Nephron (organoid): ENCODE results near the gene TMEM72.

Experiments used
- H3K27ac Mint-ChIP-seq, 3 experiments: 2 replicates each; pipeline ENCODE4 v1.8.0; 2020; ENCODE audit warnings: mixed read lengths in 3 of 3, mild to moderate bottlenecking in 2 of 3, moderate library complexity in 1 of 3
- H3K27me3 Mint-ChIP-seq: 2 replicates; pipeline ENCODE4 v1.8.0; 2021; ENCODE audit warnings: low read depth, mild to moderate bottlenecking, moderate library complexity, mixed read lengths
- H3K36me3 Mint-ChIP-seq: 2 replicates; pipeline ENCODE4 v1.8.0; 2020; ENCODE audit warnings: low read depth, mixed read lengths
- H3K4me1 Mint-ChIP-seq: 2 replicates; pipeline ENCODE4 v1.8.0; 2020; ENCODE audit warnings: mixed read lengths
- H3K4me3 Mint-ChIP-seq, 3 experiments: 2 replicates each; pipeline ENCODE4 v1.8.0; 2020; ENCODE audit warnings: mild to moderate bottlenecking in 3 of 3, mixed read lengths in 3 of 3, moderate library complexity in 2 of 3
- H3K9me3 Mint-ChIP-seq: 2 replicates; pipeline ENCODE4 v1.8.0; 2020; ENCODE audit warnings: mixed read lengths
- TF ChIP-seq, protein P1 (sequence below), 3 experiments: fragments of 200-600 bp; sonication (generic); IDR thresholded peaks; one replicate each; pipeline ENCODE4 v1.5.0; 2021; ENCODE audit warnings: antibody characterized with exemption in 3 of 3; ENCODE audit not compliant: unreplicated experiment in 3 of 3

TMEM72 gene

DNA sequence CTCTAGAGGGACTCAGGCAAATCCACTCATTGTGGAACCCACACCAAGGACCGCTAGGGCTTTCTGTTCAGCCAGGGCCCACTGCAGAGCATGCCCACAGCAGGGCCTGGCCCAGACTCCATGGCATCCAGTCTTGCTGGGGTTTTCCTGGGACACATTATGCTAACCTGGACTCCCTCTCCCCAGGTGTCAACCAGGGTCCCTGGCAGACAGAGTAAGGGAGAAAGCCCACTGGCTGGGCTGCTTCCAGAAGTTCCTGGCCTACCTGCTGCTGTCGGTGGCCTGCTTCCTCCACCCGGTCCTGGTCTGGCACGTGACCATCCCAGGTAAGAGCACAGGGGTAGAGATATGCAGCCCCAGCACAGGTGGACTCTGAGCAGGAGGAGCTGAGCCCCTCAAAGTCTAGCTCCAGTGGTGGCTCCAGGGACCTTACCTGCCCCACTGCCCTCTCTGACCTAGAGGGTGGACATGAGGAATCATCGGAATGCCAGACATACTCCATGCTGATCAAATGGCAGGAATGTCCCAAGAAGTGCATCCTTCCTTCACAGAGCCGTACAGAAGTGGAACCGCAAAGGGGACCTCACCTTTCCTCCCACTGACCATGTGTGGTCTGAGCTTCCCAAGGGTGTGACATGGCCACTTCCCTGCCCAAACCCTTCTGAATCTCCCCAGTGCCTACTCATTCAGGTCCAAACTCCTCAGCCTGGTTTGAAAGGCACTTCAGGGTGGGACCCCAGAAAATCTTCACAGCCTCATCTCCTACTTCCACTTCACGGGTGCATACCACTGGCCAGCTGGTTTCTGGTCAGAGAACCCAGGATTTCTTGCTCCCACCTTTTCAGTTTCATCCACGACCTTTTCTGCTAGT, 22.5 kb downstream of the TMEM72 start:
- Mint-ChIP-seq H3K27me3 (peaks cover 2% of the 10 kb centered on the region), H3K9me3 (no peaks in the 10 kb centered on the region), H3K4me3 (no peak overlapping the region), H3K4me1 (peaks cover 17% of the 10 kb centered on the region), H3K36me3 (peaks cover 8% of the 10 kb centered on the region), H3K27ac (peak overlapping the region in 1 of 3 experiments; percentile 12)
- TF ChIP-seq, protein P1, sequence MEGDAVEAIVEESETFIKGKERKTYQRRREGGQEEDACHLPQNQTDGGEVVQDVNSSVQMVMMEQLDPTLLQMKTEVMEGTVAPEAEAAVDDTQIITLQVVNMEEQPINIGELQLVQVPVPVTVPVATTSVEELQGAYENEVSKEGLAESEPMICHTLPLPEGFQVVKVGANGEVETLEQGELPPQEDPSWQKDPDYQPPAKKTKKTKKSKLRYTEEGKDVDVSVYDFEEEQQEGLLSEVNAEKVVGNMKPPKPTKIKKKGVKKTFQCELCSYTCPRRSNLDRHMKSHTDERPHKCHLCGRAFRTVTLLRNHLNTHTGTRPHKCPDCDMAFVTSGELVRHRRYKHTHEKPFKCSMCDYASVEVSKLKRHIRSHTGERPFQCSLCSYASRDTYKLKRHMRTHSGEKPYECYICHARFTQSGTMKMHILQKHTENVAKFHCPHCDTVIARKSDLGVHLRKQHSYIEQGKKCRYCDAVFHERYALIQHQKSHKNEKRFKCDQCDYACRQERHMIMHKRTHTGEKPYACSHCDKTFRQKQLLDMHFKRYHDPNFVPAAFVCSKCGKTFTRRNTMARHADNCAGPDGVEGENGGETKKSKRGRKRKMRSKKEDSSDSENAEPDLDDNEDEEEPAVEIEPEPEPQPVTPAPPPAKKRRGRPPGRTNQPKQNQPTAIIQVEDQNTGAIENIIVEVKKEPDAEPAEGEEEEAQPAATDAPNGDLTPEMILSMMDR (IDR thresholded peaks at IDR 0.05; ENCODE audit: unreplicated experiment in 3 of 3) = no peak

DNA sequence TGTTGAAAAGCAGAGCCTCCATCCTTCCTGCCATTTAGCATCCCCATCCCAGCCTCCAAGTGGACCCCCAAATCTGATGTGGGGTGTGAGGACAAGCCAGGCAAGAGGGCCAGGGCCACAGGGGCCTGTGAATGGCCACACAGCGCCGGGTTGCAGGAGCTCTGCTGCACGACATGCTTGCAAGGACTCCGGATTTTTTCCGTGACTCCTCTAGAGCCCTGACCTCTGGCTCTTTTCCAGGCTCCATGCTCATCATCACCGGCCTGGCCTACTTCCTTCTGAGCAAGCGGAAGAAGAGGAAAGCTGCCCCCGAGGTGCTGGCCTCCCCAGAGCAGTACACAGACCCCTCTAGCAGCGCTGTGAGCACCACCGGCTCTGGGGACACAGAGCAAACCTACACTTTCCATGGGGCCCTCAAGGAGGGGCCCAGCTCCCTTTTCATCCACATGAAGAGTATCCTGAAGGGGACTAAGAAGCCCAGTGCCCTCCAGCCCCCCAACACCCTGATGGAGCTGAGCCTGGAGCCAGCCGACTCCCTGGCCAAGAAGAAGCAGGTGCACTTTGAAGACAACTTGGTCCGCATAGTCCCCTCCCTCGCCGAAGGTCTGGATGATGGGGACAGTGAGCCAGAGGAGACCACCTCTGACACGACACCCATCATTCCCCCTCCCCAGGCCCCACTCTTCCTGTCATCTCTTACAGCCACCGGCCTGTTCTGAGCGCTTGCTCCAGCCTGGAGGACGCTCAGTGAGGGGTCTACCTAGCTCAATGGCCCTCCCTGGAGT, 23.5 kb downstream of the TMEM72 start:
- H3K4me1 Mint-ChIP-seq = peaks cover 17% of the 10 kb centered on the region
- TF ChIP-seq, protein P1 (IDR thresholded peaks at IDR 0.05; ENCODE audit: unreplicated experiment in 3 of 3) = no peak
- no peak overlapping the region for H3K4me3 Mint-ChIP-seq
- H3K27me3 Mint-ChIP-seq = no peaks in the 10 kb centered on the region
- peaks cover 5% of the 10 kb centered on the region for H3K9me3 Mint-ChIP-seq
- peaks cover 8% of the 10 kb centered on the region for H3K36me3 Mint-ChIP-seq
- H3K27ac Mint-ChIP-seq = peak overlapping the region in 1 of 3 experiments; percentile 12

DNA sequence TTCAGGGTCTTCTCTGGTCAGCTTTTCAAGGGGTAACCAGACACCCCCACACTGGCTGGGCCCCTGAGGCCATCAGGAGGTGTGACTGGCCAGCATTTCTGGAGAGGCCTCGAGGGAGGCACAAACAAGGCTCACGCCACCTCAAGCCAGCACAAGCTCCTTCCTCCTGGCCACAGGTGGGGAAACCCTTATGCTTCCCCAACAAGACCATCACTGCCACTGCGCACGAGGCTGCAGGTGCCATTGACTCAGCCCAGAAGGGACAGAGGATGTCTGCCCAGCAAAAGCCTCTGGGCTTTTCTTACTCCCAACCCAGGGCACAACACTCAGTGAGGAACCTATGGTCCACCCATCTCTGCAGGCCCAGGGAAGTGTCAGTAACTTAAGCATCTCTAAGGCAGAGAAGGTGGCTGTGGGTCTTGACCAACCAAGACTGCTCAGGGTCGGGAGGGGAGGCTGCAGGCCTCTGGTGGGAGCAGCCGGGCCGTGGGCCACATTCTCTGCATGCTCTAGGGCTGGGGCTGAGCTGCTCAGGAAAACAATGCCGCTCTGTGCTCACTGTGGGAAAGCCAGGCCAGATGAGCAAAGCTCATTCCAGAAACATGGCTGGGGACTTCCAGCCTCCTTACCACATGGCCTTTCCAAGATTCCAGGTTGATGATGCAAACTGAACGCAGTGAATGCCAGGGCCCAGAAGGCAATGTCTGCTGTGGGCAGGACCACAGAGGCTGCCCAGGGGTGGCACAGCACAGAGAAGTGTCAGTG, 24.2 kb downstream of the TMEM72 start:
- TF ChIP-seq, protein P1 (IDR thresholded peaks at IDR 0.05; ENCODE audit: unreplicated experiment in 3 of 3) = no peak
- H3K9me3 Mint-ChIP-seq = peaks cover 13% of the 10 kb centered on the region
- peaks cover 11% of the 10 kb centered on the region for H3K36me3 Mint-ChIP-seq
- H3K4me1 Mint-ChIP-seq = peaks cover 17% of the 10 kb centered on the region
- no peak overlapping the region for H3K4me3 Mint-ChIP-seq
- peak overlapping the region; percentile 12 to 69 (median 35) for H3K27ac Mint-ChIP-seq
- H3K27me3 Mint-ChIP-seq = no peaks in the 10 kb centered on the region

GRCh38 chr10:44935966-44936295, 24.8 kb downstream of the TMEM72 start:
- H3K27ac Mint-ChIP-seq = peak overlapping the region; percentile 12 to 69 (median 35)
- no peaks in the 10 kb centered on the region for H3K27me3 Mint-ChIP-seq
- H3K4me3 Mint-ChIP-seq = no peak overlapping the region
- peaks cover 11% of the 10 kb centered on the region for H3K36me3 Mint-ChIP-seq
- peaks cover 17% of the 10 kb centered on the region for H3K4me1 Mint-ChIP-seq
- TF ChIP-seq, protein P1 (IDR thresholded peaks at IDR 0.05; ENCODE audit: unreplicated experiment in 3 of 3) = no peak
- H3K9me3 Mint-ChIP-seq = peaks cover 15% of the 10 kb centered on the region

DNA sequence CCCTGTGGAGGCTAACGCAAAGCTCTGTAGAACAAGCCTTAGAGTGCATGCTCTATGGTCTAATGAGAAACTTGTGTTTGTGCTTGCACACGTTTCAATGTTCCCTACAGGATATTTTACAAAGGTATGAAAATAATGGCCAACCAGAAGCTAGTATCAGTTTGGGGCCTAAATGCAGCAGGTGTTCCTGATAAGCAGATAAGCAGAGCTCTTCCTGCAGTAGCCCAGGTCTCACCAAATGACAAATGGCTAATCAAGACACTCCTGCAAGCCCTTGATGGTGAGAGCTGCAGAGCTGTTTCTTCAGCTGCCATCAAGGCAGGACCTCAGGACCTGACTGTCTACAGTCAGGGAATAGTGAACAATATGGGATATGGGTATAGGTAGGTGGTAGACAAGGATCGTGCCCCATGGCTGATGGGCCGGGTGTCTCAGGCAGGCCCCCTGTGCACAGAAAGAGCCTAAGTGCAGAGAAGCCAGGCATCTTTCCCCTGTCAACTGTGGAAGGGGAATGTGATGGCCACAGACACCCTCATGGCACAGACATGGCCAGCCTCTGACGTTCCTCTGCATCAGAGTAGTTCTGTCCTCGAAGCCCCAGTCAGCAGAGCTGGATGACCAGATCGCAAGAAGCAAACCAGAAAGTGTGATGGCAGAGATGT, 25.3 kb downstream of the TMEM72 start:
- H3K27ac Mint-ChIP-seq = no peak overlapping the region
- H3K27me3 Mint-ChIP-seq = no peaks in the 10 kb centered on the region
- TF ChIP-seq, protein P1 (IDR thresholded peaks at IDR 0.05; ENCODE audit: unreplicated experiment in 3 of 3) = no peak
- H3K9me3 Mint-ChIP-seq = peaks cover 19% of the 10 kb centered on the region
- peaks cover 17% of the 10 kb centered on the region for H3K4me1 Mint-ChIP-seq
- H3K4me3 Mint-ChIP-seq = no peak overlapping the region
- H3K36me3 Mint-ChIP-seq = peaks cover 15% of the 10 kb centered on the region
